C4-2B (cell line): ENCODE data around the gene GPR142.

Source experiments
- H3K27ac ChIP-seq: fragments of 450-650 bp; 2 replicates; pipeline ENCODE4 v1.5.1; 2017
- ZFX ChIP-seq: fragments of 450-650 bp; IDR thresholded peaks from 2 replicates; pipeline ENCODE4 v1.6.1; 2017
- TF ChIP-seq, protein P1 (sequence below): fragments of 450-650 bp; conservative IDR thresholded peaks from 2 replicates; pipeline ENCODE4 v1.5.1; 2017; ENCODE audit warnings: mild to moderate bottlenecking

Gene GPR142

DNA sequence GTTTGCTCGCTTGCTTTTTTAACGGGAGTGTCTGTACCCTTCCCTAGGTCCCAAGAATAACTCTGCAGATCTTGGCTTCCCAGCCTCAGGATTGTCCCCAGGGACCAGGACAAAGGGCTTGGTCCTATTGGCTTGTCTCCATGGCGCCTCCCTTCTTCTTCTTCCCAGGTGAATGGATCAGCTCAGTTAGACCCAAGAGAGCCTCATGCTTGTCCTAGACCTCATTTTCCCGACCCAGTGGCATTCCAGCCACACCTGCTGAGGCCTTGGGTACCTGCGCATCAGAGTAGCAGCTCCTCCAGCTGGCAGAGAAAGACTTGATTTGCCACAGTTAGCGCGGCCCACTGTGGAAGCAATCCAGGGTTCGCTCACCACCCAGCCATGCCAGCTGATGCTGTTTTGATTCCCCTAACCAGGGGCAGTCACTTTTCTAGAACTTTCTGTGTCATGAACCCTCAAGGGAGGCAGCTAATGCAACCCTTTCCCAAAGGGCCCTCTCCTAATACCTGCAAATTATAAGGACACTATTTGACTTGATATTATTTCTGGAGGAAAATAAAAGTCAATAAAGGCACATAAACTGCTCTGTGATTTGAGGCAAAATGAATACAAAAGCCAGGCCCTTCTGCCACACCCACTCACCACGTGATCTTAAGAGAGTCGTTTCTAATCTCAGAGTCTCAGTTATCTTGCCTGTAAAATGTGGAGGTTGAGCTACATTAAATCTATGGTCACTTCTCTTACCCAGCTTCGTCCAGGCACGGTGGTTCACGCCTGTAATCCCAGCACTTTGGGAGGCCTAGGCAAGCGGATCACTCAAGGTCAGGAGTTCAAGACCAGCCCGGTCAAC, 13.9 kb downstream of the GPR142 start:
- TF ChIP-seq, protein P1, sequence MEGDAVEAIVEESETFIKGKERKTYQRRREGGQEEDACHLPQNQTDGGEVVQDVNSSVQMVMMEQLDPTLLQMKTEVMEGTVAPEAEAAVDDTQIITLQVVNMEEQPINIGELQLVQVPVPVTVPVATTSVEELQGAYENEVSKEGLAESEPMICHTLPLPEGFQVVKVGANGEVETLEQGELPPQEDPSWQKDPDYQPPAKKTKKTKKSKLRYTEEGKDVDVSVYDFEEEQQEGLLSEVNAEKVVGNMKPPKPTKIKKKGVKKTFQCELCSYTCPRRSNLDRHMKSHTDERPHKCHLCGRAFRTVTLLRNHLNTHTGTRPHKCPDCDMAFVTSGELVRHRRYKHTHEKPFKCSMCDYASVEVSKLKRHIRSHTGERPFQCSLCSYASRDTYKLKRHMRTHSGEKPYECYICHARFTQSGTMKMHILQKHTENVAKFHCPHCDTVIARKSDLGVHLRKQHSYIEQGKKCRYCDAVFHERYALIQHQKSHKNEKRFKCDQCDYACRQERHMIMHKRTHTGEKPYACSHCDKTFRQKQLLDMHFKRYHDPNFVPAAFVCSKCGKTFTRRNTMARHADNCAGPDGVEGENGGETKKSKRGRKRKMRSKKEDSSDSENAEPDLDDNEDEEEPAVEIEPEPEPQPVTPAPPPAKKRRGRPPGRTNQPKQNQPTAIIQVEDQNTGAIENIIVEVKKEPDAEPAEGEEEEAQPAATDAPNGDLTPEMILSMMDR: no peak
- TF ChIP-seq ZFX: no peak
- H3K27ac ChIP-seq: no peak overlapping the region

DNA sequence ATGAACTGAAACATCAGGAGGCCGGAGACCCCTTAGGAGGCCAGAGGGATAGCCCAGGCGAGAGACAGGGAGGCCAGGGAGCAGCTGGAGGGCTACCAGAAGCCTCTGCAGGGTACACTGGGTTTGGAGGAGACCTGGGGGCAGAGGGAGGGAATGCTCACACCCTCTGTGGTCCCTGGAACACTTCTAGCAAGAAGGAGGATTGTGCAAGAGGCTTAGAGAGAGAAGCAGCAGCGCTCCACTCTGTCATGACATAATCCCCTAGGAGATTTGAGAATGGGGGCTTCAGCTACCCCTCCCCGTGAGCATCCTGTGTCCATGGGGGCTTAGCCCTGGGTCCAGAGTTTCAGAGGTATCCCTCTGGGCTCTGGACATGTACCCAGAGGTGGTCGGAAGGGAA, 15.8 kb downstream of the GPR142 start:
- TF ChIP-seq, protein P1: no peak
- no peak for TF ChIP-seq ZFX

DNA sequence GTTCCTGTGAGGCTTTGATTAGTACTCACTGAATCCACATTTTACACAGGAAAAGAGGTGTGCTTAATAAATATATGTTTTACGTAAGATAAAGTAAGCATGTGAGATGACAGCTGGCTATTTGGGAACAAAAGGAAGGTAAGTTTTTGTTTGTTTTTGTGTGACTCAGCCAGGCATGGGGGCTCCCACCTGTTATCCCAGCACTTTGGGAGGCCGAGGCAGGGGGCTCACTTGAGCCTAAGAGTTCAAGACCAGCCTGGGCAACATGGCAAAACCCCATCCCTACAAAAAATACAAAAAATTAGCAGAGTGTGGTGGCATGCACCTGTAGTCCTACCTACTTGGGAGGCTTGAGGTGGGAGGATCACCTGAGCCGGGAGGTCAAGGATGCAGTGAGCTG, 17.9 kb downstream of the GPR142 start:
- H3K27ac ChIP-seq: no peak overlapping the region
- TF ChIP-seq, protein P1: no peak
- TF ChIP-seq ZFX: no peak

More for the DNA sequence above, 15.8 kb downstream of the GPR142 start:
- H3K27ac ChIP-seq: no peak overlapping the region

DNA sequence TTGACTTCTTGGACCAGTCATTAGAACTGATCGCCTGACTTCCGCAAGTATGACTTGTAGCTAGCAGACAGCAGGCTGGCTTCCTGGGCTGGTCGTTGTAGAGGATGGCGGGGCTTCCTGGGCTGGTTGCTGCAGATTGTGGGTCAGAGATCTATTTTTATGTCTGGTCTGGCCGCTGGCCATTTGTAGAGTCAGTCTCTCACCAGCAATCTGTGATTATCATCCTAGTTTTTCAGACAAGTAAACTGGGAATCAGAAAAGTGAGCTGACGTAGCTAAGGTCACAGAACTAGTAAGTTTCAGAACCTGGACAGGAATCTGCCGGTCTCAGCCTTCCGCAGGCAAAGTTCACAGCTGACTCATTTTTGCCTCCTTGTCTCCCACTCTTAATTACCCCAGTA, 19.1 kb downstream of the GPR142 start:
- no peak overlapping the region for H3K27ac ChIP-seq
- TF ChIP-seq ZFX: no peak
- TF ChIP-seq, protein P1: no peak

DNA sequence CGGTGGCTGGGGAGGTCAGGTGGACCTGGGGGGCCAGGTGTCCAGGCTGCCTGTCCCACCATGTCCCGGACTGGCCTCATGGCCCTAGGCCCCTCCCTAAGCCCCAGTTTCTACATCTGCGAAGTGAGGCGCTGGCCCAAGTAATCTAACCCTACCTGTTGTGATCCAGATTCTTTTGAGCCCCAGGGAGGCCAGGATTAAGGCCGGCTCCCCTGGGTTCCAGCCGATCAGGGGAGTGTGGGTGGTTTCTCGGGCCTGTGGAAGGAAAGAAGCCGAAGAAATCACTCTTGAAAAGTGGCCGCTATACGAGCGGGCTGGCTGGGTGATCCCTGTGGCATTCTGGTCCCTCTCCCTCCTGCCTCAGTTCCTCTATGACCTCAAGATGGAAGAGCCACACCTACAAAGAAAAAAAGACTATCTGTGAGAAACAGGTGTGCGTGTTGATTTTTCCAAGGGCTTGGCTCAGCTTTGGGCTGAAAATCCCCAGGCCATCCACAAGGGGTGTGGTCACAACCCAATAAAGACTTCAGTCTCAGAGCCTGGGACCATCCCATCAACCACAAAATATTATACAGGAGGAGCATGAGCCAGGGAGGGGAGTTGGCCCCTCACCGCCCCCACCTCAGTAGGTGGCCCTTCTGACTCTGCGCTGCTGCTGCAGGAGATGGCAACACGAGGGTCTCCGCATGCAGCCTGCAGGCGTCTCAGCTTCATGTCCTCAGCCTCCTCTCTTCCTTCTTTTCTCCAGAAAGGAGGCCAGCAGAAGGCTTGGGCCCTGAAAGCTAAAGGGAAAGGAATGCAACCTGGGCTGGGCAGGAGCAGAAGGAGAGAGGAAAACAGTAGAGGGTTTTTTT, 20.3 kb downstream of the GPR142 start:
- no peak for TF ChIP-seq ZFX
- TF ChIP-seq, protein P1: no peak
- no peak overlapping the region for H3K27ac ChIP-seq

DNA sequence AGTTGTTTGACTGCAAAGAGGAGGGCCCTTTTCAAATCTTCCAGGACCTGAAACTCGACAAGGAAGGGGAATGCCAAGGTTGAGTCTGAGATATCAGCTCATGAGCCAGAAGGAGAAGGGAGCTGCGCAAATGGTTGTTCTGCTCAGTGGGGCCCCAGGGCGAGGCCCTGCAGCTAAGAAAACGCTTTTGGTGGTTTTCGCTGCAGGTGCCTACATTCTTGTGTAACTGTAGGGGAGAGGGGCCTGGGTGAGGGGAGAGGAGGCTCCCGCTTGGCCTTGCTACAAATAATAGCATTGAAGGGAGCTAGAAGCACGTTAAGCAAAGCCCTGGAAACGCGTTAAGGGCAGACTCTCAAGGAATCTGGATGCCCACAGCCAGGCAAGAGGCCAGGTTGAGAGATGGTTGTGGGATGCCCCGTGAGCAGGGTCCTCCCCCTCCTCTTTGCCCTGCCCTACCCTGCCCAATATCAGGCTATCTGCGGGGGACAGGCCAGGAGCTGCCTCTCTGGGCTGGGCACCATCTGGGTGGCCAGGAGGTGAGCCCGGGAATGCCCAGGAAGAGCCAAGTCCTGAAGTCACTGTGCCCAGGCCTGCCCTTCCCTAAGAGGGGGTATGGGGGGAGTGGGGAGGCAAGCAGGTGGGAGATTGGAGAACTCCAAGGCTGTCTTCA, 21.9 kb downstream of the GPR142 start:
- TF ChIP-seq ZFX: no peak
- TF ChIP-seq, protein P1: no peak
- H3K27ac ChIP-seq: no peak overlapping the region
